Neural progenitor cell (in vitro differentiated cells): ENCODE results near the gene PIM3.

ENCODE experiments used
- CTCF ChIP-seq: fragments of 200-600 bp; sonication (generic); IDR thresholded peaks from 2 replicates; pipeline ENCODE4 v1.5.1; 2017; ENCODE audit warnings: antibody characterized with exemption, mild to moderate bottlenecking
- EZH2phosphoT487 ChIP-seq: fragments of 200-600 bp; sonication (generic); IDR thresholded peaks from 2 replicates; pipeline ENCODE4 v1.6.1; 2017; ENCODE audit warnings: antibody characterized with exemption

GRCh38 chr22:49933236-49934159, 27.1 kb upstream of the PIM3 start:
- no peak for TF ChIP-seq CTCF
- no peak for TF ChIP-seq EZH2phosphoT487
